ENCODE measurements around the gene CYP24A1.

The CYP24A1 gene

DNA sequence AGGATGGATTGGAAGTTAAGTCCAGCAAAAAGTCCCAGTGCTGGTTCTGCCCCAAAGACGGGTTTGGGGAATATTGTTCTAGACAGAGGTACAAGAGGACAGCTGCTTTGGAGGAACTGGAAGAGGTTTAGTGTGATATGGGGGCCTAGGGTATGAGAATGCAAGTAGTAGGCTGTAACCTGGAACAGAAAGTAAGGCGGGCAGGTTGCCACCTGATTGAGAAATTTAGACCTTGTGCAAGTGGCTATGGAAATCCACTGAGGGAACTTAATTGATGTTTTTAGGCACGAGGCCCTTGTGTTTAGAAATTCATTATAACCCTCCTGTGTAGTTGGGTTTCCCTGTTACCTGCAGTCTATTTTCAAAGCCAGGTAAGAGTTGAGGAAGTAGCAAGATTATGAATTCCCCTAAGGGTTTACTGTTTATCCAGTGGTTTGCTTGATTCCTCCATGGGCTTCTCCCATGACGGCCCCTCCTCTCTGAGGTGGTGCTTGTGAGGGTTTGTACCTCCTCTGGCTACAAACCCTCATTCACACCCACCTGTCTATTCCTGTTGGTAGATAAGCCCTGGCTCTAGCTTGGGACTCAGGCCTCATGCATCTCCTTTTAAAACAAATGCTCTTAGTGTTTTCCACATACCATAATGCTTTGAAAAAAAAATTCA is 61.4 kb downstream of the CYP24A1 start:
- no peak for DNase-seq (ENCODE audit: low spot score)

DNA sequence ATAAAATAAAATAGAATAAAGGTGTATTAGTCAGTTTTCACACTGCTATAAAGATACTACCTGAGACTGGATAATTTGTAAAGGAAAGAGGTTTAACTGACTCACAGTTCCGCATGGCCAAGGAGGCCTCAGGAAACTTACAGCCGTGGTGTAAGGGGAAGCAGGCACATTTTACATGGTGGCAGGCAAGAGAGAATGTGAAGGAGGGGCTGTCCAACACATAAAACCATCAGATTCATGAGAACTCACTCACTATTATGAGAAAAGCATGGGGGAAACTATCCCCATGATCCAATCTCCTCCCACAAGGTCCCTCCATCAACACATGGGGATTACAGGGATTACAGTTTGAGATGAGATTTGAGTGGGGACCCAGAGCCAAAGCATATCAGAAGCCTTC is 62.3 kb downstream of the CYP24A1 start:
- DNase-seq (ENCODE audit: low spot score), result no peak

GRCh38 chr20:54110457-54110856 is 63.3 kb downstream of the CYP24A1 start:
- DNase-seq (ENCODE audit: low spot score), result no peak

DNA sequence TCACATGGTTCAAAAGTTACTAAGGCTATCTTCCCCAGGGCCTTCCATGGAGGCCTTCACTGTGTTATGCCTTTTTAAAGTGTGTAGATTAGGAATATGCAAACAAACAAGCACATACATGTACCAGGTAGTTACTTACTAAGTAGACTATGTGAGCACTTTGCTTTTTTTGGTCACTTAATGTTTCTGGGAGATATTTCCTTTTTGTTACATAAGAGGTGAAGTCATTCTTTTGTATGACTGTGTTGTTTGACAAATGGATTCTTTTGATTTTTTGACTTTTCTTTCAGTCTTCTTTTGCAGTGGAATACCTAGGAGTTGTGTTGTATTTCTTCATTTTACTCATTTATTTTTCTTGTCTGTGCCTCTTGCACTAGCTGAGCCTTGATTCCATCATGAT is 63.7 kb downstream of the CYP24A1 start:
- DNase-seq (ENCODE audit: low spot score), result no peak

- DNase-seq (ENCODE audit: low spot score), result no peak
Observed at GRCh38 chr20:54108817-54109216, 65.0 kb downstream of the CYP24A1 start.

GRCh38 chr20:54108326-54108642 is 65.5 kb downstream of the CYP24A1 start:
- no peak for DNase-seq (ENCODE audit: low spot score)

DNA sequence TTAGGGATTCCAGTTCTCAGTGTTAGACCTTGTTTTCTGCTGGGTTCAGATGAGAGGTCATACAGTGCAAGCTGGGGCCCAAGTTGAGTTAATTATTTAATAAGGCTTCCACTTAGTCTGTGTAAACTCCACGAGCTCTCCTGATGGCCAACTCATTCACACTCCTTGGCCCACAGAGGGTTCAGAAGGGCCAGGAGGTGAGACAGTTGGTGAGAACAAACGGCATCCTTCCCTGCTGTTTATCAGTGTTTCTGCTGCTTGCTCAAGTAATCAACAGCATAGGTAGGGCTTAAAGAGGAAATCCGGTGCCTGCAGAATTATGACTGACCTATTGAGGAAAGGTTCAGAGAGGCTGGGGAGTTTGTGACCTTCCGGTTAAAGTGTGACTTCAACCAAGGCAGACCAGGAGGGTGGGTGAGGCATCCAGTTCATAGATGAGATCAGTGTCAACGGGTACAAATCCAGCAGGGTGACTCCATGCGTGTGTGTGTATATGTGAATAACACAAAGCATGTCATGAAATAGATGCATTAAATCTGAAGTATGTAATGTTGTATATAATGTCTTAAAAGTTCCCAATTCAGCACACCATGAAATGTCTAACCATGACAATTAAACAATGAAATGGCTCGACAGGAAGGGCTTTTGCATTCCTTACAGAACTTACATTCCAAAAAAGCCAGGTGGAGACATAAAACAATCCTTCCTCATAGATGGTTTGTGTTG is 66.0 kb downstream of the CYP24A1 start:
- peak; percentile 62 for DNase-seq (ENCODE audit: low spot score)

DNA sequence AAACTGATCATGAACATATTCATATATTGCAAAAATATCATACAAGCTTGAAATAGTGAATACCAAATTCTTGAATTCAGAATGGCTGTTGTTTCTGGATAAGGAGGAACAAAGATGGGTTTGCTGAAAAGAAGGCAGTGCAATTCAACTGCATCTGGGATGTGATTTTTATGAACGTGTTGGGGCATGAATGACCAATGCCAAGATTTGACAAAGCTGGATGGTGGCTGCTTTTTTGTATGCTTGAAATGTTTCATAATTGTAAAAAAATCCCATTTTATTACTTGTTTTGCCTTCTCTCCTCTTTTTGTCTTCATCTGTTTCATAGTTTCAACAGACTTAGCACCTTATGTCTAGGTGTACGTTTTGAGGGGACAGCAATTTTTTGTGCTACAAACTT is 66.6 kb downstream of the CYP24A1 start:
- no peak for DNase-seq (ENCODE audit: low spot score)

DNA sequence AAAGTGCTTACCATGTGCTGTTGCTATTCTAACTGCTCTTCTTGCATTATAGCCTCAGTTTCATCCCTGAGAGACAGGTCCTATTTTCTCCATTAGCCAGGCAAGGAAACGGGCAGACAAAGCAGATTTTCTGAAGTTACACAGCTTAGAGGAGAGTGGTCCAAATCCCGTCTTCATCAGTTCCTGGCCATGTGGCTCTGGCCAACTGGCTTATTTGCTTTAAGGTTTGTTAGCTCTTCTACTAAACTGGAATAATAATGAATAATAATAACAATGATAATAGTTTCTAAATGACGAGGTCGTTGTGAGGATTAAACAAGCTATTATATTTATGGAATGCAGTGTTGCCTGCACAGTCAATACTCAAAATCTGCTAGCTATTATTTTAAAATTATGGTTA is 67.6 kb downstream of the CYP24A1 start:
- DNase-seq (ENCODE audit: low spot score), result no peak

GRCh38 chr20:54105653-54106052 is 68.1 kb downstream of the CYP24A1 start:
- DNase-seq (ENCODE audit: low spot score), result no peak

- no peak for DNase-seq (ENCODE audit: low spot score)
Observed at GRCh38 chr20:54104781-54105180, 69.0 kb downstream of the CYP24A1 start.

GRCh38 chr20:54103762-54104600 is 69.8 kb downstream of the CYP24A1 start:
- DNase-seq (ENCODE audit: low spot score), result no peak

Measured in kidney capillary endothelial cell (primary cell).